Ovary (tissue), 9 donors: ENCODE data around the gene CACNB4. TPM values are rescaled to one million over a fixed set of nuclear protein-coding genes. Genes with fewer than 3 reads are reported as not detected.
"Not testable (repeated sequence)": the region's sequence is repeated elsewhere in the genome, so short reads cannot be mapped to it uniquely, and the experiment has no call there.

Experiments used
- DNase-seq, 5 donors: peaks; one replicate each; pipeline ENCODE4 v3.0.0-alpha.2; 2019 to 2020
- H3K27ac ChIP-seq, 2 donors: fragments of 200-600 bp; one replicate each; pipeline versions ENCODE4 v1.5.1 to v1.8.0; 2019 to 2022
- H3K27me3 ChIP-seq: fragments of 200-600 bp; one replicate; pipeline ENCODE4 v1.8.0; 2022
- H3K36me3 ChIP-seq: fragments of 200-600 bp; sonication (generic); one replicate; pipeline ENCODE4 v1.5.1; 2019
- H3K4me1 ChIP-seq: one replicate; pipeline ENCODE4 v1.8.1; 2013; ENCODE audit warnings: mild to moderate bottlenecking, moderate library complexity; ENCODE audit not compliant: insufficient read depth
- H3K4me3 ChIP-seq: fragments of 200-600 bp; sonication (generic); one replicate; pipeline ENCODE4 v1.5.1; 2017
- H3K9me3 ChIP-seq, 2 donors: fragments of 200-600 bp in 1 of 2; sonication (generic) in 1 of 2; one replicate each; pipeline versions ENCODE4 v1.5.1 to v1.8.1; 2013 to 2019; ENCODE audit warnings: mild to moderate bottlenecking in 1 of 2, moderate library complexity in 1 of 2
- CTCF ChIP-seq, 3 donors: fragments of 450-650 bp in 2 of 3; fragments of 200-600 bp in 1 of 3; IDR thresholded peaks; one replicate each; pipeline versions ENCODE4 v1.5.1 to v1.8.0; 2016 to 2022; ENCODE audit warnings: antibody characterized with exemption in 3 of 3, mild to moderate bottlenecking in 1 of 3
- EP300 ChIP-seq: sonication (generic); formaldehyde crosslinking; IDR thresholded peaks from one replicate; pipeline ENCODE4 v1.6.1; 2017; ENCODE audit warnings: antibody characterized with exemption
- POLR2A ChIP-seq: fragments of 450-650 bp; IDR thresholded peaks from one replicate; pipeline ENCODE4 v1.6.1; 2017; ENCODE audit warnings: antibody characterized with exemption, mild to moderate bottlenecking, moderate library complexity
- WGBS, 3 donors: extraction: QIAGEN DNeasy Blood & Tissue Kit in 1 of 3; methylation state at CpG; one replicate each; pipeline versions ENCODE4 v1.1.5 to v1.1.7; 2013 to 2017; 5-methylcytosine and 5-hydroxymethylcytosine counted together
- intact Hi-C, 4 donors: fragments of 100-400 bp; cut with DNase I; formaldehyde crosslinking; loops; one replicate each; pipeline versions ENCODE4 v1.11.0 to v1.15.1; 2022 to 2023
- polyA plus RNA-seq, 2 donors: library from polyadenylated mRNA; stranded (reverse); fragments of 200-250 nt in 1 of 2; fragments of 350-450 nt in 1 of 2; fragmentation: Illumina TruSeq in 1 of 2; extraction: RNeasy Lipid Tissue Mini Kit (QIAGEN cat#74804) in 1 of 2; gene quantifications; one replicate each; pipeline ENCODE4 v1.2.3, GENCODE V29; 2013 to 2014
- total RNA-seq, 7 donors: library from RNA; depleted of rRNA in 2 of 7; stranded (reverse); fragments of >200 nt in 2 of 7; fragmentation: NEBNext Ultra II Directional in 3 of 7; extraction: Animal tissue kit (Norgen Biotek cat#: 25700) in 3 of 7; gene quantifications; one replicate each; pipeline versions ENCODE4 v1.1.0 to v1.2.4, GENCODE V29; 2016 to 2023
- donor health status: DM: no; HTN: no; CAD: no; lungs with moderate emphysema.
- donor health status: DM: no; HTN: no; CAD: no.
- donor health status: Bipolar disorder and iron deficiency.
- donor health status: DM: yes; HTN: yes; CAD: no.
- donor health status: DM: no; HTN: no; CAD: no.
- donor health status: DM: yes; HTN: yes; CAD: no.

CACNB4 gene
- total and polyA plus RNA-seq, 9 donors = 0.23 to 1.9 (median 1.0) TPM

GRCh38 chr2:152092095-152092494 lies 6.7 kb downstream of the CACNB4 start:
- Histone ChIP-seq H3K4me3 (no peak overlapping the region), H3K36me3 (no peaks in the 10 kb centered on the region), H3K27ac (no peak overlapping the region), H3K27me3 (no peaks in the 10 kb centered on the region), H3K4me1 (no peaks in the 10 kb centered on the region), H3K9me3 (no peaks in the 10 kb centered on the region)
- intact Hi-C loops = no loop called here
- no peak for TF ChIP-seq EP300
- TF ChIP-seq POLR2A = no peak
- TF ChIP-seq CTCF (IDR thresholded peaks at IDR 0.05) = no peak
- no peak for DNase-seq
- WGBS, 3 donors = 96 to 98% (median 97%) methylated on average over 2 of the region's 2 CpGs

- intact Hi-C loops, H3K27me3 ChIP-seq, H3K27ac ChIP-seq, H3K36me3 ChIP-seq, H3K9me3 ChIP-seq, DNase-seq, H3K4me1 ChIP-seq, H3K4me3 ChIP-seq: not testable (repeated sequence)
- WGBS, 3 donors = 90 to 95% (median 94%) methylated on average over 4 of the region's 4 CpGs
Measured at GRCh38 chr2:152090726-152091125, 8.1 kb downstream of the CACNB4 start.

GRCh38 chr2:152089238-152089637 lies 9.6 kb downstream of the CACNB4 start:
- no peaks in the 10 kb centered on the region for H3K27me3 ChIP-seq
- TF ChIP-seq POLR2A = no peak
- TF ChIP-seq EP300 = no peak
- no peak for TF ChIP-seq CTCF (IDR thresholded peaks at IDR 0.05)
- 76 to 88% (median 79%) methylated on average over 2 of the region's 2 CpGs for WGBS, 3 donors
- no peak for DNase-seq
- no peaks in the 10 kb centered on the region for H3K36me3 ChIP-seq
- no peaks in the 10 kb centered on the region for H3K4me1 ChIP-seq
- H3K9me3 ChIP-seq = no peaks in the 10 kb centered on the region
- intact Hi-C loops = no loop called here
- no peak overlapping the region for H3K4me3 ChIP-seq
- H3K27ac ChIP-seq = no peak overlapping the region

GRCh38 chr2:152088006-152088405 lies 10.8 kb downstream of the CACNB4 start:
- Histone ChIP-seq H3K4me3 (no peak overlapping the region), H3K9me3 (no peaks in the 10 kb centered on the region), H3K27me3 (no peaks in the 10 kb centered on the region), H3K4me1 (no peaks in the 10 kb centered on the region), H3K36me3 (no peaks in the 10 kb centered on the region), H3K27ac (no peak overlapping the region)
- TF ChIP-seq EP300 (no peak), CTCF (IDR thresholded peaks at IDR 0.05) (no peak), POLR2A (no peak)
- 74 to 79% (median 77%) methylated on average over 3 of the region's 3 CpGs for WGBS, 3 donors
- intact Hi-C loops = no loop called here
- no peak for DNase-seq

- WGBS, 3 donors = 92 to 95% (median 93%) methylated on average over 2 of the region's 2 CpGs
- intact Hi-C loops = no loop called here
- DNase-seq = no peak
- Histone ChIP-seq H3K9me3 (no peaks in the 10 kb centered on the region), H3K27me3 (no peaks in the 10 kb centered on the region), H3K27ac (no peak overlapping the region), H3K4me1 (no peaks in the 10 kb centered on the region), H3K4me3 (no peak overlapping the region), H3K36me3 (no peaks in the 10 kb centered on the region)
- TF ChIP-seq EP300 (no peak), CTCF (IDR thresholded peaks at IDR 0.05) (no peak), POLR2A (no peak)
Measured at GRCh38 chr2:152086231-152086630, 12.6 kb downstream of the CACNB4 start.
